GM18505 (cell line): ENCODE results near the gene FLT1.

ENCODE experiments used
- ATAC-seq: cut with Tn5 transposase; IDR thresholded peaks from one replicate; pipeline ENCODE4 v1.9.1; 2021; ENCODE audit not compliant: unreplicated experiment
- POLR2A ChIP-seq: IDR thresholded peaks from 4 replicates; pipeline ENCODE4 v1.6.1; 2011; ENCODE audit warnings: borderline replicate concordance; ENCODE audit not compliant: insufficient read depth, insufficient read length; ENCODE audit errors: extremely low read depth

FLT1 gene

GRCh38 chr13:28532388-28533124 is 37.6 kb upstream of the FLT1 start:
- no peak for ATAC-seq
- no peak for TF ChIP-seq POLR2A

DNA sequence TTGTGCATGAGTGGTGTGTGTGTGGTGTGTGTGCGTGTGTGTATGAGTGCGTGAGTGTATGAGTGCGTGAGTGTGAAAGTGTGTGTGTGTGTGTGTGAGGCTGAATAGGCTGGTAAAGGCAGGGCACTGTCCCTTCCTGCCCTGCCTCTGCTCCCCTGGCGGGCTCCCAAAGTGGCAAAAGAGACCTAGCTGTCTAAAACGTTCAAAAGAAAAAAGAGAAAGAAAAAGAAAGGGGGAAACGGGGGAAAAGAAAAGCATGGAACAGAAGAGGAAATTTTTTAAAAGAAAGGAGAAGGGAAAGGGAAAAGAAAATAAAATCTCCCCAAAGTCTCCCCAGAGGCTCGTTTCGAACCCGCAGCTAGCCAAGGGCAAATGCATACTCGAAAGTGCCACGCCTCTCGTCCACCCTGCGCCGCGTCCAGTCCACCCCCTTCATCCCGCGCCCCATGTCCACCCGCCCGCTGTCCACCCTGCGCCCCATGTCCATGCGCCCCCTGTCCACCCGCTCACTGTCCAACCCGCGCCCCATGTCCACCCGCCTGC is 37.0 kb upstream of the FLT1 start:
- TF ChIP-seq POLR2A: no peak
- ATAC-seq: no peak

GRCh38 chr13:28531077-28531844 is 36.3 kb upstream of the FLT1 start:
- ATAC-seq: no peak
- TF ChIP-seq POLR2A: no peak

GRCh38 chr13:28530729-28531076 is 35.8 kb upstream of the FLT1 start:
- ATAC-seq: no peak
- TF ChIP-seq POLR2A: no peak

- no peak for ATAC-seq
- no peak for TF ChIP-seq POLR2A
Measured at GRCh38 chr13:28529836-28530235, 34.9 kb upstream of the FLT1 start.

- TF ChIP-seq POLR2A: no peak
- no peak for ATAC-seq
Measured at GRCh38 chr13:28528848-28529247, 33.9 kb upstream of the FLT1 start.

DNA sequence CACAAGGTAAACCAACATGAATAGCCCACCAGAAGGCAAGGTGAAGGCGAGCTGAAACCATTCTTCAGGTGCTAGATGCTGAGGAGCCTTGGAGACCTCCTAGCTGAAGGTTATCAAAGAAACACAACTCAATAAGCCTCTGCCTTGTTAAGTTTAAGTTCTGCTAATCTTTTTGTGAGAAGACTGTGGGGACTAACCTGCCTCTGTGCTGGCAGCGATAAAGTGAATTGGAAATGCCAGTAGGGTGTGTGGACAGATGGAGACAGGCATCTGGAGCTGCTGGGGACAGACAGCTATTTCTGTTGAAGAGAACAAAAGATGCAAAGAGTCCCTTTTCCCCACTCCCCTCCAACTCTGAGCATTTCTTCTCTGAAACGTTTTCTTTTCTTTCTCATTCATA is 33.5 kb upstream of the FLT1 start:
- no peak for TF ChIP-seq POLR2A
- no peak for ATAC-seq

DNA sequence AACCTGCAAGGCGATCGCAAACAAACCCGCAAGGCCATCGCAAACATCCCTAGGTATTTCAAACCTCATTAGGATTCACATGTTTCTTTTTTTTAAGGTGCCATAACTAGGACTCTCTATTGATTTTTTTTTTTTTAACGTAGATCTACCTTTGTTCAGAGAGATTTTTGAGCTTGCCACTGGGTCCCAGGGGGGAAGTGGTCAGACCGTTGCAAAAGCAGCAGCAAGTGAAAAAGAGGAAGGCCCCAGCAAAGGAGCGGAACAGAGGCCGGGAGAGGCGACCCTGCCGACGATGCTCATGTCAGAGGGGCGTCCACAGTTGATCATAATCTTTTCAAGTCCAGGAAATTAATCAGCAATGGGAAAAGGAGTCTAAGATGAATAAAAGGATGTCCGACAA is 32.7 kb upstream of the FLT1 start:
- no peak for ATAC-seq
- TF ChIP-seq POLR2A: no peak

- no peak for ATAC-seq
- TF ChIP-seq POLR2A: no peak
Measured at GRCh38 chr13:28526876-28527275, 31.9 kb upstream of the FLT1 start.

- TF ChIP-seq POLR2A: no peak
- ATAC-seq: no peak
Measured at GRCh38 chr13:28522871-28523270, 27.9 kb upstream of the FLT1 start.

- TF ChIP-seq POLR2A: no peak
- ATAC-seq: no peak
Measured at GRCh38 chr13:28513745-28514144, 18.8 kb upstream of the FLT1 start.

DNA sequence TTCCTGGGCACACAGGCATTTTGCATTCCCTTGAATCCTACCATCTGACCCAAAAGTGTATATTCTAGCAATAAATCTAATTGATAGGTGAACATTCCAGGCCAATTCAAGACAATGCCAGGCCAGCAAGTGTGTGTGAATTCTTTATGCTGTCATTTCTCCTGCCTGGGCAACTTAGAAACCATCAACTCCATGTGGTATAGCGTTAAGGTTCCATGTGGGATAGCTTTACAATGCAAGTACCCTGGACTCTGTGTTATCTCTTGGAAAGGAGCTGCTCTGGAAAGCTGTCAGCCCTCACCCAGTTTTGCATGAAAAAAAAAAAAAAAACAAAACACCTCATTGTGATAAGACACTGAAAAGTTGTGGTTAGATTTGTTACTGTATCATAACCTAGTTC is 15.6 kb upstream of the FLT1 start:
- ATAC-seq: no peak
- no peak for TF ChIP-seq POLR2A

- ATAC-seq: no peak
- TF ChIP-seq POLR2A: no peak
Measured at GRCh38 chr13:28510066-28510465, 15.1 kb upstream of the FLT1 start.

- TF ChIP-seq POLR2A: no peak
- no peak for ATAC-seq
Measured at GRCh38 chr13:28505543-28506135, 10.7 kb upstream of the FLT1 start.
